H1 (cell line): ENCODE data around the gene NCAPG2. TPM values are rescaled to one million over a fixed set of nuclear protein-coding genes. Genes with fewer than 3 reads are reported as not detected.

Source experiments
- KDM4A ChIP-seq: IDR thresholded peaks from one replicate; pipeline ENCODE4 v1.7.1; 2012; ENCODE audit warnings: low read depth, mild to moderate bottlenecking, moderate library complexity, low read length, inconsistent platforms; ENCODE audit not compliant: severe bottlenecking
- polyA plus RNA-seq, 7 experiments: library from polyadenylated mRNA; depleted of rRNA in 3 of 7; stranded (reverse) in 5 of 7; unstranded in 2 of 7; fragments of >200 nt in 5 of 7; fragments of 200-250 nt in 2 of 7; gene quantifications; 1 replicate in 5 of 7; 2 replicates in 1 of 7; 4 replicates in 1 of 7; pipeline versions ENCODE4 v1.2.1 to v1.2.3, GENCODE V29; 2011 to 2013; ENCODE audit warnings: missing spikeins in 2 of 7, mixed read lengths in 2 of 7
- total RNA-seq: library from RNA; stranded (reverse); fragmentation: NEBNext Ultra II Directional; extraction: Animal tissue kit (Norgen Biotek cat#: 25700); gene quantifications from 2 replicates; pipeline ENCODE4 v1.2.1, GENCODE V29; 2021
- TF ChIP-seq, protein P1 (sequence below): fragments of 300-600 bp; sonication (generic); IDR thresholded peaks from 2 replicates; pipeline ENCODE4 v1.7.1; 2012; ENCODE audit warnings: low read length, moderate library complexity, mild to moderate bottlenecking, inconsistent platforms; ENCODE audit not compliant: insufficient replicate concordance

NCAPG2 gene
- total and polyA plus RNA-seq, 2 of the 8 experiments (the other 6 are each of a cell fraction or from before 2014, with no cell fraction given), result 49.9 to 119 TPM

DNA sequence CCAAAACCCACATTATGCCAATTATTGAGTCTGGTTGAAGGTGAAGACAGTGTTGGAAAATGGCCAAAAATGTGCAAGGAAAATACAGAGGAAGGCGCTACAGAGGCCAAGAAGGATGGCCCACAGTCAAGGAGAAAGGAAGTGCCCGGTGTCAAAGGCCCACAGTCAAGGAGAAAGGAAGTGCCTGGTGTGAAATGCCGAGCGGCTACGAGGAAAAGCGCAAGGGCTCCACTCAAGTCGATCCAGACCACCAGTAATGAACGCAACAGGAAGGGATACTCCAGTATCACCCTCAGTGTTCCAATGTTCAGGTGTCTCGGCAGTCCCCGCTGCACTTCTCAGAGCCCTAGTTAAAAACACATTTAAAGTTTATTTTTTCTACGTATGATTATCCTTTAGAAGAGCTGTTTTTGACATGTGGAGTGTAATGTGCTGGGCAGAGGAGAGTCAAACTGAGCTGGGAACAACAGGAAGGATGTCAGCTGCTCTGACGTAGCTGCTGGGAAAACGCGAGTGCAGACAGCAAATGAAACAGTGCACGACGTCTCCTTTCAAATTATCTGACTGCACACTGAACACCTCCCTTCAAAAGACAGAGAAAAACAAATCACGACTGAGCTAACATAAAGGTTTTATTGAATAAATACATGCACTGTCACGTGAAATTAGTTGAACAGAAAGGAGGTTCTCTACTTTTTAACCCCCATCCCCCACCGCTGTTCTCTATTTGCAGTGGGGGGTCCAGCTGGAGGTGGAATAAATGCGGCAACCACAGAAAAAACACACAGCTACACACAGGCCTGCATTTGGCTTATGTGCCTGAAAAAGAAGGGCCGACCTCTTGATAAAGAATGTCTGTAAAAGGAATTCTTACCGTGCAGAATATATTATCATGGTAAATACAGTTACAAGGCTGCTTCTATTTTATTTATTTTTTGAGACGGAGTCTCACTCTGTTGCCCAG, 26.1 kb upstream of the NCAPG2 start (continued):
- TF ChIP-seq, protein P1, sequence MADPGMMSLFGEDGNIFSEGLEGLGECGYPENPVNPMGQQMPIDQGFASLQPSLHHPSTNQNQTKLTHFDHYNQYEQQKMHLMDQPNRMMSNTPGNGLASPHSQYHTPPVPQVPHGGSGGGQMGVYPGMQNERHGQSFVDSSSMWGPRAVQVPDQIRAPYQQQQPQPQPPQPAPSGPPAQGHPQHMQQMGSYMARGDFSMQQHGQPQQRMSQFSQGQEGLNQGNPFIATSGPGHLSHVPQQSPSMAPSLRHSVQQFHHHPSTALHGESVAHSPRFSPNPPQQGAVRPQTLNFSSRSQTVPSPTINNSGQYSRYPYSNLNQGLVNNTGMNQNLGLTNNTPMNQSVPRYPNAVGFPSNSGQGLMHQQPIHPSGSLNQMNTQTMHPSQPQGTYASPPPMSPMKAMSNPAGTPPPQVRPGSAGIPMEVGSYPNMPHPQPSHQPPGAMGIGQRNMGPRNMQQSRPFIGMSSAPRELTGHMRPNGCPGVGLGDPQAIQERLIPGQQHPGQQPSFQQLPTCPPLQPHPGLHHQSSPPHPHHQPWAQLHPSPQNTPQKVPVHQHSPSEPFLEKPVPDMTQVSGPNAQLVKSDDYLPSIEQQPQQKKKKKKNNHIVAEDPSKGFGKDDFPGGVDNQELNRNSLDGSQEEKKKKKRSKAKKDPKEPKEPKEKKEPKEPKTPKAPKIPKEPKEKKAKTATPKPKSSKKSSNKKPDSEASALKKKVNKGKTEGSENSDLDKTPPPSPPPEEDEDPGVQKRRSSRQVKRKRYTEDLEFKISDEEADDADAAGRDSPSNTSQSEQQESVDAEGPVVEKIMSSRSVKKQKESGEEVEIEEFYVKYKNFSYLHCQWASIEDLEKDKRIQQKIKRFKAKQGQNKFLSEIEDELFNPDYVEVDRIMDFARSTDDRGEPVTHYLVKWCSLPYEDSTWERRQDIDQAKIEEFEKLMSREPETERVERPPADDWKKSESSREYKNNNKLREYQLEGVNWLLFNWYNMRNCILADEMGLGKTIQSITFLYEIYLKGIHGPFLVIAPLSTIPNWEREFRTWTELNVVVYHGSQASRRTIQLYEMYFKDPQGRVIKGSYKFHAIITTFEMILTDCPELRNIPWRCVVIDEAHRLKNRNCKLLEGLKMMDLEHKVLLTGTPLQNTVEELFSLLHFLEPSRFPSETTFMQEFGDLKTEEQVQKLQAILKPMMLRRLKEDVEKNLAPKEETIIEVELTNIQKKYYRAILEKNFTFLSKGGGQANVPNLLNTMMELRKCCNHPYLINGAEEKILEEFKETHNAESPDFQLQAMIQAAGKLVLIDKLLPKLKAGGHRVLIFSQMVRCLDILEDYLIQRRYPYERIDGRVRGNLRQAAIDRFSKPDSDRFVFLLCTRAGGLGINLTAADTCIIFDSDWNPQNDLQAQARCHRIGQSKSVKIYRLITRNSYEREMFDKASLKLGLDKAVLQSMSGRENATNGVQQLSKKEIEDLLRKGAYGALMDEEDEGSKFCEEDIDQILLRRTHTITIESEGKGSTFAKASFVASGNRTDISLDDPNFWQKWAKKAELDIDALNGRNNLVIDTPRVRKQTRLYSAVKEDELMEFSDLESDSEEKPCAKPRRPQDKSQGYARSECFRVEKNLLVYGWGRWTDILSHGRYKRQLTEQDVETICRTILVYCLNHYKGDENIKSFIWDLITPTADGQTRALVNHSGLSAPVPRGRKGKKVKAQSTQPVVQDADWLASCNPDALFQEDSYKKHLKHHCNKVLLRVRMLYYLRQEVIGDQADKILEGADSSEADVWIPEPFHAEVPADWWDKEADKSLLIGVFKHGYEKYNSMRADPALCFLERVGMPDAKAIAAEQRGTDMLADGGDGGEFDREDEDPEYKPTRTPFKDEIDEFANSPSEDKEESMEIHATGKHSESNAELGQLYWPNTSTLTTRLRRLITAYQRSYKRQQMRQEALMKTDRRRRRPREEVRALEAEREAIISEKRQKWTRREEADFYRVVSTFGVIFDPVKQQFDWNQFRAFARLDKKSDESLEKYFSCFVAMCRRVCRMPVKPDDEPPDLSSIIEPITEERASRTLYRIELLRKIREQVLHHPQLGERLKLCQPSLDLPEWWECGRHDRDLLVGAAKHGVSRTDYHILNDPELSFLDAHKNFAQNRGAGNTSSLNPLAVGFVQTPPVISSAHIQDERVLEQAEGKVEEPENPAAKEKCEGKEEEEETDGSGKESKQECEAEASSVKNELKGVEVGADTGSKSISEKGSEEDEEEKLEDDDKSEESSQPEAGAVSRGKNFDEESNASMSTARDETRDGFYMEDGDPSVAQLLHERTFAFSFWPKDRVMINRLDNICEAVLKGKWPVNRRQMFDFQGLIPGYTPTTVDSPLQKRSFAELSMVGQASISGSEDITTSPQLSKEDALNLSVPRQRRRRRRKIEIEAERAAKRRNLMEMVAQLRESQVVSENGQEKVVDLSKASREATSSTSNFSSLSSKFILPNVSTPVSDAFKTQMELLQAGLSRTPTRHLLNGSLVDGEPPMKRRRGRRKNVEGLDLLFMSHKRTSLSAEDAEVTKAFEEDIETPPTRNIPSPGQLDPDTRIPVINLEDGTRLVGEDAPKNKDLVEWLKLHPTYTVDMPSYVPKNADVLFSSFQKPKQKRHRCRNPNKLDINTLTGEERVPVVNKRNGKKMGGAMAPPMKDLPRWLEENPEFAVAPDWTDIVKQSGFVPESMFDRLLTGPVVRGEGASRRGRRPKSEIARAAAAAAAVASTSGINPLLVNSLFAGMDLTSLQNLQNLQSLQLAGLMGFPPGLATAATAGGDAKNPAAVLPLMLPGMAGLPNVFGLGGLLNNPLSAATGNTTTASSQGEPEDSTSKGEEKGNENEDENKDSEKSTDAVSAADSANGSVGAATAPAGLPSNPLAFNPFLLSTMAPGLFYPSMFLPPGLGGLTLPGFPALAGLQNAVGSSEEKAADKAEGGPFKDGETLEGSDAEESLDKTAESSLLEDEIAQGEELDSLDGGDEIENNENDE, result no peak
- TF ChIP-seq KDM4A, result no peak
- TF ChIP-seq, all 59 proteins: peak for 0
